Subcutaneous adipose tissue (tissue), 4 donors: ENCODE measurements around the gene MSI2. TPM values are rescaled to one million over a fixed set of nuclear protein-coding genes. Genes with fewer than 3 reads are reported as not detected.

Experiments used
- CTCF ChIP-seq: fragments of 450-650 bp; IDR thresholded peaks from one replicate; pipeline ENCODE4 v1.5.1; 2016; ENCODE audit warnings: low read depth, mild to moderate bottlenecking, control low read depth, antibody characterized with exemption, moderate library complexity
- total RNA-seq, 4 donors: library from RNA; depleted of rRNA; stranded (reverse); fragments of >200 nt; gene quantifications; one replicate each; pipeline ENCODE4 v1.1.0, GENCODE V29; 2016

The MSI2 gene
- total RNA-seq, 4 donors from 2014 or later = 9.5 to 12.9 (median 10.9) TPM

DNA sequence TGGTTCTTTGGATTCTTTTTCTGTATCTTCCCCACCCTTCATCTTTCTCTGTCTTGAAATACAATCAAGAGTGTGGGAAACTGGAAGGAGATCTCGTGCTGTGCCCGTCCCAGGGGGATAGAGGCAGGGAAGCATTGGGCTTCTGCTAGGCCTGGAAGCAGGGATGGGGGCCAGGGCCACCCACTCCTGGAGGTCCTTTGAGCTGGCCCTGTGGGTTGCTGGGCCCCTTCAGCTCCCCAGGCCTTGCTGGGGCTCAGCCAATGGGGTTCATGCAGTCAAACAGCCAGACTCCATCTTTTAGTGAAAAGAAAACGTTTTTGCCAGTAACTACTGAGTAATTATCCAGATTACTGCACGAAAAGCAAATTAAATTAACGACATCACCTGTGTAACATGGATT is 421.0 kb downstream of the MSI2 start:
- TF ChIP-seq CTCF = no peak

DNA sequence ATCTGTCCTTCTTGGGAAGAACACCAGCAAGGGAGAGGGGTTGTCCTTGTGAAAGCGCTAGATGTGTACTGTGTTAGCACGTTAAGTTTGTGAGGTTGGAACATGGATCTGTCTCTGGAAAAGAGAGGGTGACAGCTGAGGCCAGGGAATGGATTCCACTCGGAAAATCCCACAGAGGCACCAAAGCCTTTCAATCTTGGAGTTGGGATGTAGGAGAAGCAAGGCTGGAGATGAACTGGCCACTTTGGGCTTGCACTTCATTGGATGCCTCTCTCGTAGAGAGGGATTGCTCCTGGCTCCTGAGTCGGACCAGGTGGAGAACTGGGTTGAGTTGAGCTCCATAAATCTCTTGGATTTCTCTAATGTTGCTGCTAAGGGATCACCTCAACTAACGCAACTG is 421.5 kb downstream of the MSI2 start:
- no peak for TF ChIP-seq CTCF

DNA sequence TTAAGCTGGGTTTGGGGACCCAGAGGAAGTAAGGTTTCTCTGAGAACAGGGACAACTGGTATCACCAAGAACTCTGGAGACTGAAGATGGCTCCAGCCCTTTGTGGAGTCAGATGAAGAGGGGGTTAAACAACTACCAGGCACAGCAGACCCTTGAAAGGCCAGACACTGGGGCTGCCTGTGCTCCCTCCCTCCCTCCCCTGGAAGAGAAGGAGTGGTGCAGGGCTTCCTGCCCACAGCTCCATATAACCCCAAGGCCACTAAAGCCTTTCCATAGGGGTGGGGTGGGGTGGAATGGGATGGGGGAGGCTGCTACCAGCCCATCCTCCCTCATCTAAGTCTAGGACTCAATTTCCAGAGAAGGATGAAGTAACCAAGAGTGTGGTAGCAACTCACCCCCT is 422.1 kb downstream of the MSI2 start:
- TF ChIP-seq CTCF = no peak

- TF ChIP-seq CTCF = no peak
These were observed 423.0 kb downstream of the MSI2 start for GRCh38 chr17:57679356-57679755.

GRCh38 chr17:57679906-57680695 is 423.8 kb downstream of the MSI2 start:
- TF ChIP-seq CTCF = no peak

DNA sequence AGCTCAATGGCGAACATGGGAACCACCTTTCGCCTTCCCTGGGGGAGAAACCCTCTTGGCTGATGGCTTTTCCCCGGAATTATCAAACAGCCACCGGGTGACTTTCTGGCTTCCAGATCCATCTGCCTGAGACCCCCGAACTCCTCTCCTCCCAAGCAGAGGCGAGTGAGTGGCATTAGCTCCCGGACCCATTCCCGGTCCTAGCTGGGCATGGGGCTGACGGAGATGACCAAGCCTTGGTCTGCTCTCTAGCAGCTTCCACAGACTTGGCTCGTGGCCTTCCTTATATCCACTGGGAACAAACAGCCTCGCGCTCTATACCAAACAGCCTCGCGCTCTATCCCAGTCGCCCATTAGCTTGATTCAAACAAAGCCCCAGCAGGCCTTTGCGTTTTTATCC is 426.4 kb downstream of the MSI2 start:
- no peak for TF ChIP-seq CTCF

DNA sequence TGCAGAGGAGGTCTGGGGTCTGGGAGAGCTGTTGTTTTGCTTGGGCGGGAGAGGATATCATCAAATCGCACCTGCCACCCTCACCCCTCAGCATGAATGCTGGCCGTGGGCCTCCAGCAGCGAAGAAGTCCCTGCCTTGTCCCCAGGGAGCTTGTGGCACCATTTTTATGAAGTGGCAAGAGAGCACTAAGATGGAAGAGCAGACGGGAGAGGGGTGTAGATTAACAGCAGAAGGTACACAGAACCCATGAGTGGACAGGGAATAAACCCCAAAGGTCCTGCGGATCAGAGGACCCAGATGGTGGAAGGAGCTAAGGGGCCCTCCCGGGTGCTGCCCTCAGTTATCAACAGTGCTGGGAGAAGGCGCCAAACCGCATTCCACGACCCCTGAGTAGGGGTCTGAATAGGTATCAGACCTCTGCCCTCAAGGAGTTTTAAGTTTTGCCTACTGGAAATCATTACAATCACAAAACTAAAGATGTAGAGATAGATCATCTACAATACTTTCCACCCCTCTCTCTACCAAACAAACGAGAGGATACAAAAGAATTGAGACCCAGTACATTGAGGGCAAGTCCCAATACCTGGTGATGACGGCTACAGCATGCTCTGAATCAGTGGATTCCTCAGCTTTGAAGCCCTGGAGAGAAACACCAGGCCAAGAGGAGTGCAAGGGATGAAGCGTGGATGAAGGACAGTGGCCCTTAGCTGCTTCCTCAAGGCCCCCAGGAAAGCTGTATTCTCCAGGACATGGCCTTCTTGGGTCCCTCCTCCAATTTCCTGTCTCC is 428.6 kb downstream of the MSI2 start:
- no peak for TF ChIP-seq CTCF
